HUES64 (cell line): ENCODE results near the gene TBC1D20.
"Not testable (repeated sequence)": the region's sequence is repeated elsewhere in the genome, so short reads cannot be mapped to it uniquely, and the experiment has no call there.

Experiments used
- H3K27ac ChIP-seq: 2 replicates; pipeline ENCODE4 v1.7.0; 2013; ENCODE audit warnings: low read depth, low read length, inconsistent platforms
- H3K27me3 ChIP-seq: 2 replicates; pipeline ENCODE4 v1.6.1; 2013; ENCODE audit warnings: mild to moderate bottlenecking, low read length; ENCODE audit not compliant: insufficient read depth
- H3K36me3 ChIP-seq: 2 replicates; pipeline ENCODE4 v1.6.1; 2013; ENCODE audit warnings: mild to moderate bottlenecking, low read length; ENCODE audit not compliant: insufficient read depth
- H3K4me1 ChIP-seq: 2 replicates; pipeline ENCODE4 v1.6.1; 2013; ENCODE audit warnings: mild to moderate bottlenecking, low read length, moderate library complexity; ENCODE audit not compliant: insufficient read depth
- H3K4me3 ChIP-seq: 2 replicates; pipeline ENCODE4 v1.5.1; 2013; ENCODE audit warnings: mild to moderate bottlenecking, low read length, moderate library complexity
- H3K9ac ChIP-seq: 2 replicates; pipeline ENCODE4 v1.6.1; 2013; ENCODE audit warnings: mild to moderate bottlenecking, low read depth, low read length
- H3K9me3 ChIP-seq: 2 replicates; pipeline ENCODE4 v1.6.1; 2013; ENCODE audit warnings: low read depth, low read length; ENCODE audit not compliant: insufficient read depth
- WGBS: fragments of 150-250, 120-280 bp; methylation state at CpG from one replicate; pipeline ENCODE4 v1.1.7; 2013; ENCODE audit warnings: missing lambda C conversion rate; 5-methylcytosine and 5-hydroxymethylcytosine counted together

Gene TBC1D20

GRCh38 chr20:492159-492558 lies 29.8 kb upstream of the TBC1D20 start:
- Histone ChIP-seq H3K27me3 (no peaks in the 10 kb centered on the region), H3K9ac (no peak overlapping the region), H3K4me3 (no peak overlapping the region), H3K4me1 (no peaks in the 10 kb centered on the region), H3K27ac (no peak overlapping the region), H3K9me3 (no peaks in the 10 kb centered on the region), H3K36me3 (peaks cover 98% of the 10 kb centered on the region)
- WGBS: 97% methylated on average over 5 of the region's 5 CpGs

- H3K27me3 ChIP-seq: no peaks in the 10 kb centered on the region
- H3K36me3 ChIP-seq: peaks cover 98% of the 10 kb centered on the region
- H3K4me1 ChIP-seq: no peaks in the 10 kb centered on the region
- WGBS: 97% methylated on average over 4 of the region's 4 CpGs
- H3K9me3 ChIP-seq: no peaks in the 10 kb centered on the region
- H3K27ac ChIP-seq: no peak overlapping the region
- no peak overlapping the region for H3K4me3 ChIP-seq
- no peak overlapping the region for H3K9ac ChIP-seq
These were observed 25.3 kb upstream of the TBC1D20 start for GRCh38 chr20:487655-488054.

GRCh38 chr20:483815-484644 lies 21.7 kb upstream of the TBC1D20 start:
- whole genome bisulfite sequencing: 92% methylated on average over 9 of the region's 9 CpGs

GRCh38 chr20:481167-481566 lies 18.8 kb upstream of the TBC1D20 start:
- Histone ChIP-seq H3K9ac (no peak overlapping the region), H3K27ac (no peak overlapping the region), H3K9me3 (no peaks in the 10 kb centered on the region), H3K4me3 (no peak overlapping the region), H3K4me1 (no peaks in the 10 kb centered on the region), H3K36me3 (peaks cover 91% of the 10 kb centered on the region), H3K27me3 (no peaks in the 10 kb centered on the region)
- 100% methylated on average over 1 of the region's 1 CpG for WGBS

More at GRCh38 chr20:483815-484644, 21.7 kb upstream of the TBC1D20 start:
- Histone ChIP-seq H3K9me3 (no peaks in the 10 kb centered on the region), H3K27ac (no peak overlapping the region), H3K4me3 (no peak overlapping the region), H3K27me3 (no peaks in the 10 kb centered on the region), H3K9ac (no peak overlapping the region), H3K4me1 (no peaks in the 10 kb centered on the region), H3K36me3 (peaks cover 98% of the 10 kb centered on the region)

- Histone ChIP-seq H3K9ac (no peak overlapping the region), H3K36me3 (peaks cover 80% of the 10 kb centered on the region)
These were observed 17.7 kb upstream of the TBC1D20 start for GRCh38 chr20:480044-480443.

GRCh38 chr20:479487-479886 lies 17.2 kb upstream of the TBC1D20 start:
- Histone ChIP-seq H3K36me3 (peaks cover 76% of the 10 kb centered on the region), H3K4me3 (no peak overlapping the region), H3K4me1 (no peaks in the 10 kb centered on the region), H3K9me3 (no peaks in the 10 kb centered on the region), H3K27me3 (no peaks in the 10 kb centered on the region), H3K9ac (no peak overlapping the region), H3K27ac (no peak overlapping the region; the same call in 1 of the 2 replicates)
- 90% methylated on average over 2 of the region's 2 CpGs for WGBS

More at GRCh38 chr20:480044-480443, 17.7 kb upstream of the TBC1D20 start:
- no peak overlapping the region for H3K4me3 ChIP-seq
- no peaks in the 10 kb centered on the region for H3K9me3 ChIP-seq
- no peaks in the 10 kb centered on the region for H3K4me1 ChIP-seq
- H3K27me3 ChIP-seq: no peaks in the 10 kb centered on the region
- no CpG with 5 or more reads among the region's 3 CpGs for WGBS
- H3K27ac ChIP-seq: no peak overlapping the region; the same call in 1 of the 2 replicates

- no peak overlapping the region for H3K9ac ChIP-seq
- no peaks in the 10 kb centered on the region for H3K4me1 ChIP-seq
- no peaks in the 10 kb centered on the region for H3K27me3 ChIP-seq
- no peak overlapping the region for H3K4me3 ChIP-seq
- no peak overlapping the region for H3K27ac ChIP-seq
- 89% methylated on average over 3 of the region's 3 CpGs for WGBS
- H3K9me3 ChIP-seq: no peaks in the 10 kb centered on the region
- peaks cover 74% of the 10 kb centered on the region for H3K36me3 ChIP-seq
These were observed 16.7 kb upstream of the TBC1D20 start for GRCh38 chr20:478949-479429.

- 95% methylated on average over 8 of the region's 8 CpGs for WGBS
- 0 out of 2 replicates have a peak, but pooled peaks cover 5% of the 10 kb centered on the region for H3K9me3 ChIP-seq
- no peak overlapping the region for H3K4me3 ChIP-seq
- no peak overlapping the region for H3K9ac ChIP-seq
- peaks cover 74% of the 10 kb centered on the region for H3K36me3 ChIP-seq
- H3K4me1 ChIP-seq: no peaks in the 10 kb centered on the region
- H3K27me3 ChIP-seq: no peaks in the 10 kb centered on the region
- no peak overlapping the region for H3K27ac ChIP-seq
These were observed 15.9 kb upstream of the TBC1D20 start for GRCh38 chr20:478010-478948.

GRCh38 chr20:476561-477249 lies 14.4 kb upstream of the TBC1D20 start:
- WGBS: 93% methylated on average over 6 of the region's 6 CpGs
- H3K9me3 ChIP-seq: peaks cover 12% of the 10 kb centered on the region; the same call in 1 of the 2 replicates
- peaks cover 59% of the 10 kb centered on the region for H3K36me3 ChIP-seq
- not testable (repeated sequence) for H3K27me3 ChIP-seq, H3K9ac ChIP-seq, H3K4me1 ChIP-seq, H3K4me3 ChIP-seq, H3K27ac ChIP-seq

- Histone ChIP-seq H3K27me3 (no peaks in the 10 kb centered on the region), H3K4me1 (no peaks in the 10 kb centered on the region), H3K4me3 (no peak overlapping the region), H3K36me3 (peaks cover 49% of the 10 kb centered on the region), H3K9me3 (peaks cover 12% of the 10 kb centered on the region; the same call in 1 of the 2 replicates), H3K27ac (no peak overlapping the region), H3K9ac (no peak overlapping the region)
- WGBS: 95% methylated on average over 6 of the region's 6 CpGs
These were observed 13.4 kb upstream of the TBC1D20 start for GRCh38 chr20:475463-476357.
